GM21619 (cell line): ENCODE data around the gene WNT1.

Source experiments
- ATAC-seq: cut with Tn5 transposase; IDR thresholded peaks from one replicate; pipeline ENCODE4 v1.9.1; 2021; ENCODE audit not compliant: unreplicated experiment

Gene WNT1

DNA sequence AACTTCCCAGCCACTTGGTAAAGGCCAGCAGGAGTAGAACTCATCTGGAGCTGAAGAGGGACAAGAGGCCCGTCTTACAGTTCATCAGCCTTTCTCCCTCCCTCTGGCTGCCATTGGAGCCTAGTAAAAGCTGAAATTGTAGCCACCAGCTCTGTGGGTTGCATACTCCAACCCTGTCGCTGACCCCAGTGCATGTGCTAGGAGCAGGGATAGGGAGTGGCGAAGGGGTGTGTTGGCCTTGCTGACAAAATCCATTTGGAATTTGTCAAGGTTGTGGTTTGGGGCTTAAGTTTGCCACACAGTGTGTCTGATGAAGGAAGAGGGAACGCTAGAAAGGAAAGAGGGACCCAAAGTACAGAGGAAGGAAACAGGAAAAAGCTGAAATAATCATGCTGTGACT lies 16.8 kb upstream of the WNT1 start:
- ATAC-seq = no peak

DNA sequence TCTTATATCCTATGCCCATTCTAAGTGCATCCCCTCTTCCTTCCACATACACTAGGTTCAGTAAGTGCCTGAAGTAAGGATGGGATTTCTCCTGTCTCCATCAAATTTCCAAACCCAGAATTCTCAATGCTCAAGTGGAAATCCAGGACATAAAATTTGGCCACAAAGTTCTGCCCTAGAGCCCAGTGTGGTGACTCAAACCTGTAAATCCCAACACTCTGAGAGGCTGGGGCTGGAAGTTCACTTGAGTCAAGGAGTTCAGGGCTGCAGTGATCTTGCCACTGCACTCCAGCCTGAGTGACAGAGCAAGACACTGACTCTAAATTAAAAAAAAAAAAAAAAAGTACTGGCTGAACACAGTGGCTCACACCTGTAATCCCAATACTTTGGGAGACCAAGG lies 16.3 kb upstream of the WNT1 start:
- ATAC-seq = no peak

DNA sequence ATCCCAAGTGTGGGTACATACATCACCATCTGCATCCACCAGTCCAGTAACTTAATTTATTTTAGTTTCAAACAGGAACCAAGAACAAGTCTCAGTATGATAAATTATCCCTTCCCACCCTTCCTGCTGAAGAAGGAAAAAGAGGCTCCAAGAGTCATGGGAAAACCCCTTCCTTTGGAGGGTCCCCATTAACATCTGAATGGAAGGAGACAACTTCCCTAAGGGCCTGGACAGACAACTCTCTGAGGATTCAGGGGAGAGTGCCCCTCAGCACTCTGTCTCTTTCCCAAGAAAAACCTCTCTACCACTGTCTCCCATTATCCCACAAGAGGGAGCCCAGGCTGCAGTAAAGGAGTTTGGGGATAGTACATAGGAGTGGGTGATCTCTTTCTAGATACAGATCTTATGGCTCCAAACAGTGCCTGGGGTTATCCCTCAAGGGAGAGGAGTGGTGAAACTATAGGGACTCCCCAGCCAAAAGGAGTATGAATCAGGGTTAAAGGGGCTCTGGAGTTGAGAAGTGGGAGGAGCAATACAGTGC lies 12.8 kb upstream of the WNT1 start:
- ATAC-seq = no peak

DNA sequence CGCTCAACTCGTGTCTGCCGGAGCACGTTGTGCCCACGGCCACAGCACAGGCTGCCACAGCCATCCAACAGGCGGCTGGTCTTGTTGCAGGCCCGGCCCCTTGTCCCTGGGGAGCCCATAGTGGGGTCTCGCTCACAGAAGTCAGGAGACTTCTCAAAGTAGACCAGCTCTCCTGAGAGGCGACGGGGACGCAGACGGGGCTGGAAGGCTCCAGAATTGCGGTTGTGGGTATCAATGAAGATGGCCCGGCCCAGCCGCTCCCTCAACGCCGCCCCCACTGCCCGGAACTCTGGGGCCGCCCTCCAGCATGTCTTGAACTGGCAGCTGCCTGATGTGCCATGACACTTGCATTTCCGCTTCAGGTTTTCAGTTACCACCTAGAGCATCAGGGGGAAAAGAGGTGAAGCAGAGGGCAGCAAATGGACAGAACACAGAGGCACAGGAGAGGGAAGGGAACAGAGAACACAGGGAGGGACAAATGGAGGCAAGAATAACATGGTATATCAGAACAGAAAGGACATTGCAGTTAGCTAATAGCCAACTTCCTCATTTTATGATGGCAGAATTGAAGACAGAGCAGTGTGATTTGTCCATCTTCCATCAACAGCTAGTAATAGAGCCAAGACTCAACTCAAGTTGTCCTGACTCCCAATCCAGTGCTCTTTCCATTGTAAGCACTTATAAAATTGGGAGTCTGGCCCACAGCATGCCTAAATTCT lies 11.8 kb upstream of the WNT1 start:
- ATAC-seq = no peak

DNA sequence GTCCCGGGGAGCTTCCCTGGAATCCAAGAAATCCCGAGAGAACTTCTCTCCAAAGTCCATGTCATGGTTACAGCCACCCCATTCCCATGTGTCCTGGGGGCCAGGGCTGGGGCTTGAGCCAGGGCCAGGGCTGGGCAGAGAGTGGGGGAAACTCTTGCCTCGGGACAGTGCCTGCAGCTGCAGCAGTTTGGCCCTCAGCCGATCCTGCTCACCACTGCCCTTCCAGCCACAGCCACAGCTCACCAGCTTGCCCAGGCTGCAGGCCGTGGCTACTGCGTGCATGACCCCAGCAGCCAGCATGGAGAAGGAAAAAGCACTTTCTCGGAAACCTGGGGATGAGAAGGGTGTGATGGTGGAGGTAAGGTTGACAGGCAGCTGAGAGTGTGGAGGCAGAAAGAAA lies 10.1 kb upstream of the WNT1 start:
- ATAC-seq = no peak

DNA sequence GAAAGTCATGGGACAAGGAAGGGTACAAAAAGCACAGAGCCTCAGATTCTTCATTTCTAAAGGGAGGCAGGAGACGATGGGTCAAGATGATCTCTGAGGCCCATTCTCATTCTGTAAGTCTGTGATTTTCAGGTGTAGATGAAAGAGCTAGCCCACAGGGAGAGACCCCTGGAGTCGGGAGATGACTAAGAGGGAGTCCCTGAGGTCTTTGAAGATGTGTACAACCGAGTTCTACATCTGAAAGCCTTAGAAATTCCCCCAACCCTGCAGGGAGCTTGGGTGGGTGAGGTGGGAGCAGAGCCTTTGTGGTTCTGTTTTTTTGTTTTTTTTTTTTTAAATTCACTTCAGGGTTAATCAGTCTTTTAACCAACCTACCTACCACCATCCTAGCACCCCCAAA lies 9.7 kb upstream of the WNT1 start:
- ATAC-seq = no peak

DNA sequence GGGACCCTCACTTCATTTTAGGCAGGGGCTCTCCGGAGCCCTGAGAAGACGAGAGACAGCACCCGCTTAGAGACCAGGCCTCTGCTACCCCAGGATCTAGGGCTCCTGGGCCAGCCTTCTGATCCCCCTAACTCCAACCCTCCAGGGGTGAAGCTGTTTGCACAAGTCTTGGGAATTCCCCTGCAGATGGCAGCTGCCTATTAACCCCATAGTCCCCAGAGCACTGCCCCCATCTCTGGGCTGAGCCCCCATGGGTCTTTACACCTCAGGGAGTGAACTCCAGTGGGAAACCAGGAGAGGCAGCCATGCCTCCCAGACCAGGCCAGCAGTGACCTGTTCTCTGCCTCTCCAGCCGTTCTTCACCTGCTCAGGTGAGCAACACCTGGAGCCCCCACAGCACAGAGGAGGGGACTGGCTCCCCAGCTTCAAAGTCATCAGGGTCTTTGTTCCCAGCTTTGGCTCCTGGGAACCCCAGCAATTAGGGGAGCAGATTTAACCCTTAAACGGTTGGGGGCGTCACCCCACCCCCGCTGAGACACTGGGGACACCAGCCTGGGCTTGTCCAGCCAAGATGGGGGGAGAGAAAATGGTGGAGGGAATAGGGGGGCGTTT lies 8.9 kb upstream of the WNT1 start:
- ATAC-seq = no peak

DNA sequence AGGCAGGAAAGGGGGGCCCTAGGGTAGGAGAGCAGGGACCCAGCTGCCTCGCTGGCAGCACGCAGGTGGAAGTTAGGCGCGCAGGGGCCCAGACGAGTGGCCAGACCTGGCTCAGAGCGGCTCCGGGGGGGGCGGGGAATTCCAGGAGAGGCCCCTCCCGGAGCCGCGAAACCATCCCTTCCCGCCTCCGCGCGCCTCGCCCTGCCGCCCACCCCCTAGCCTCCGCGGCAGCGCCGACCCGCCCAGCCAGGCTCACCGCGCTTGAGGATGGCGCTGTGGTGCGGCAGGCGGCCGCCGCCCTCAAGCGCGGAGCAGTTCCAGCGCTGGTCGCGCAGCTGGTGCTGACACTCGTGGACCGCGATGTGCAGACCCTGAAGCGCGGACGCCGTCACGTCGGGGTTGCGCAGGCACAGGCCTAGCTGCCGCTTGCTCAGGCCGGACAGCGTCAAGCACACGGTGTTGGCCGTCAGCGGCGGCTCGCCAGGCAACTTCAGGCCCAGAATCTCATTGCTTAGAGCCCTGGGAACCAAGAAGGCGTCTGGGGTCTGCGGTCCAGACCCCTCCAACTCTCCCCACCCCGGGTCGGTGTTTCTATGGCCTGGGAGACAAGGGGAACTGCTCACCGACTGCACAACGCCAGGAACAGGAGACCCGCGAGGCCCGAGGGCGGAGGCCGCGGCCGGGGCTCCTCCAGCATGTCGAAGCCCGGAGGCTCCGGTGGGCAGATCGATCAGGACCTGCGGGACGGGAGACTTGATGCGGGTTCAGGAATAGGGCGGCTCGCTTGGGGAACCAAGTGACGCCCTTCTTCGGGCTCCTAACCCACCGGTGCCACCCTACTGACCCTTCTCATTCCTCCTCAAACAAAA lies 8.1 kb upstream of the WNT1 start:
- ATAC-seq = no peak

DNA sequence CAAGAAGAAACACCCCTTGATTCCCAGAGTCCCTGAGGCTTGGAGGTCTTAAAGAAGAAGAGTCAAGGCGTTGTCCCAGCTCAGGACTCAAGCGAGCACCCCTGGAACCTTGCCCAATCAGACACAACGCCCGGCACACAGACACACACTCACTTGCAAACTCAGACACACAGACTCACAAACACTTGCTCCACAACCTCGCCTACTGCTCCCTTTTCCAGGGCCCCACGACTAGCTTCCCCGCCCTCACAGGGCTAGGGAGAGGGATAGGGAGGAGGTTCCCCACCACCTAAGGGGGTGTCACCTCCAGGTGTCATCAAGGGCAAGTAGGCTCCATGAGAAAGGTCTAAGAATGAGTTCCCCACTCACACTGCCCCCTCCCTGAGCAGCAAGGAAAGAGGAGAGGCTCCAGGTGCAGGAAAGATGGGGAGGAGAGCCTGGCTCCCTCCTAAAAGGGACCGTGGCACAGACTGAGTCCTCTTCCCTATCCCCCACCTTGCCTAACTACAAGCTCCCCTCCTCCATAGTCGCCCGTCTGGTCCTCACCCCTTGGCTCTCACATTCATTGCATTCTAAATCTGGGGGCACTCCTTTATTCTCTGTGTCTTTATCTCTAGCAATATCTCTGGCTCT lies 7.3 kb upstream of the WNT1 start:
- no peak for ATAC-seq

DNA sequence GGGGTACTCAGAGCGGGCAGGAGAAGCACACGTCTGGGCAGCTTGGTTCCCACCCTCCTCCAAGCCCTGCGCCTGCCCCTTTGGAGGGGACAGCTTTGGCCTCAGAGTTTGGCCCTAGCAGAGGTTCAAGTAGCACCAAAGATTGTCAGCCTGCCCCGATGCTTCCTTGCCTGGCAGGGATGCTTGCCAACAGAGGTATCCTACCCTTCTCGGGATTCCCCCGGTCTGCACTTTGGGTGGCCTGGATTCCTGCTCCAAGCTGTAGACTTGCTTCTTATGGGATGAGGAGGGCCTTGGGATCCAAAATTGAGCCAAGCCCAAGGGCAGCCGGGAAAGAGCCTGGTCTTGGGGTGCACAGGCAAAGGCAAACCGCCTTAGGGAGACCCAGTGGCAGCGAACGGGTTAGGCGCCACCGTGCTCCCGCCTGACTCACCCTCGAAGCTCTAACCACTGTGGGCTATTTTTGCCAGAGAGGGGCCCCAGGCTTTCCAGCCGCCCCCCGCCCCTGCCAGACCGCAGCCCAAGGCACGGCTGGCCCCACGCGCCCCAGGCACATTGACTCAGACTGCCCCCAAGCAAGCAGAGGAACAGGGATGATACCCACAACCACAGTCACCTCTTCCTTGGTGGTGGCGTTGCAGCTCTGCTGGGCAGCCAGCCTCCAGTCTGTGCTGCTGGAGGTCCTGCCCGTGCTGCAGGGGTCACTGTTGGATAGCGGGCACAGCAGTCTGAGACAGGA lies 5.7 kb upstream of the WNT1 start:
- no peak for ATAC-seq

DNA sequence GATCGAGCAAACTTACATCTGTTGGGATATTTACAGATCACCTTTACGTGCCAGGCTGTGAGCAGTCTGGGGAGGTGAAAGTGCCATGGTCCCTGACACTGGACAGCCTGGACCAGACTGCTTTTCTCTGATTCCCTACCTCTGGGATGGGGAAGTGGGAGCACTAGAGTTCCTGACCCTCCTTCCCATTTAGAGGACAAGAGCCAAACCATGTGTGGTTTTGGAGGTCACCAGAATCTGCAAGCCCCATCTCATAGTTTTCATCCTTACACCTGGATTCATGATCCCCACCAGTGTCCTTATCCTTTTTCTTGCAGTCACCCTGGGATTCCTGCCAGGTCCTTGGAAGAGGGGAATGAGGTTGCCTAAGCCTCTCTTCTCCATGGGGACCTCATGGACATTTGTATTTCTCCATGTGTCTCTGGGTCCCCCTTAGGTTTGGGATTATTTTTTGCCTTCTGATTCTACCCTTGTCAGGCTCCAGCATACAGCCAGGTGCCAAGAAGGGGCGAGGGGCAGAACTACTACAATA lies 5.1 kb upstream of the WNT1 start:
- no peak for ATAC-seq

DNA sequence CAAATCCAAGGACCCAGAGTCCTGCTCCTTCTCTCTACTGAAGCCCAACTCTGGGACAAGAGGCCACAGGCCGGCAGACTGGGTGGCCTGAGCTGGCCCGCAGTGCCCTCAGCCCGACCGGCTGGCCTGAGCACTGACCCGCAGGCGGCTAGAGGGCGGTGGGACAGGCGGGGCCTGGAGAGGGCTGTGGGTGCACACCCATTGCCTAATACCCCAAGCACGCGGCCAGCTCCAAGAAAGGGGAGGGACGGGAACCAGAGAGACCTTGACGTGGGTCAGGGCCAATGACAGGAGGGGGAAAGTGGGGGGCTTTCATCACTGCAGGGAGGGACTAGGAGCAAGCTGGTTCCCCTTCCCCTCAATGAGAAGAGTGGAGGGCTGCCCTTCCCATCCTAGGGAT lies 4.6 kb upstream of the WNT1 start:
- no peak for ATAC-seq

DNA sequence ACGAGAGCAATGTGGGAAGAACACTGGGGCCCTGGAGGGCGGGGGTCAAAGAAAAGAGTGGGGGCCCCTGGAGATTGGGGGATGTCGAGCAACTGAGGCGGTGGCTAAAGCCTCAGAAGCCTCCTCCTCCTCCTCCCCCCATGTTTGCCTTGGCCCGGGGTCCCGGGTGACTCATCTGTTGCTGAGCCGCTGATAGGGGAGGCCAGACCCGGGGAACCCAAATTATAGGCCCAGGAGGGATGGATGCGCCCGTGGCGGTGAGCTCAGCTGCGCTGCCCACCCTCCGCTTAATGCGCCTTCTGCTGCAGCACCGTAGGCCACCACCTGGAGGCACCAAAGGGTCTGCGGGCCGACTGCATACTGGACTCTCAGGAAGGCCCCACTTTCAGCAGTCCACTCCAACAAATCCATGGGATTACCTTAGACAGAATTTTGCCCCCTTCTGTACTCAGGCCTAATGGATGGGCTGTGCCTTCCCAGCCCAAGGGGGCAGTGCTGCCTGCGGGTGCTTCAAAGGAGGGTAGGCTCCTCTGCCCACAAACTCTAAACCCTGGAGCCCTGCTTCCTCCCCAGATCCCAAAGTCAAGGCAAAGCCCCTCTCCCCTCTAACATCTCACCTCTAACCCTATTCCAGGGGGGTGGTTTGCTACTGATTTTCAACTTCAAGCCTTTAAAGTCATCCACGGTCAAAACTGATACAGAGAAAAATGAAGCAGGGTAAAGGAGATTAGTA lies 4.0 kb upstream of the WNT1 start:
- no peak for ATAC-seq

DNA sequence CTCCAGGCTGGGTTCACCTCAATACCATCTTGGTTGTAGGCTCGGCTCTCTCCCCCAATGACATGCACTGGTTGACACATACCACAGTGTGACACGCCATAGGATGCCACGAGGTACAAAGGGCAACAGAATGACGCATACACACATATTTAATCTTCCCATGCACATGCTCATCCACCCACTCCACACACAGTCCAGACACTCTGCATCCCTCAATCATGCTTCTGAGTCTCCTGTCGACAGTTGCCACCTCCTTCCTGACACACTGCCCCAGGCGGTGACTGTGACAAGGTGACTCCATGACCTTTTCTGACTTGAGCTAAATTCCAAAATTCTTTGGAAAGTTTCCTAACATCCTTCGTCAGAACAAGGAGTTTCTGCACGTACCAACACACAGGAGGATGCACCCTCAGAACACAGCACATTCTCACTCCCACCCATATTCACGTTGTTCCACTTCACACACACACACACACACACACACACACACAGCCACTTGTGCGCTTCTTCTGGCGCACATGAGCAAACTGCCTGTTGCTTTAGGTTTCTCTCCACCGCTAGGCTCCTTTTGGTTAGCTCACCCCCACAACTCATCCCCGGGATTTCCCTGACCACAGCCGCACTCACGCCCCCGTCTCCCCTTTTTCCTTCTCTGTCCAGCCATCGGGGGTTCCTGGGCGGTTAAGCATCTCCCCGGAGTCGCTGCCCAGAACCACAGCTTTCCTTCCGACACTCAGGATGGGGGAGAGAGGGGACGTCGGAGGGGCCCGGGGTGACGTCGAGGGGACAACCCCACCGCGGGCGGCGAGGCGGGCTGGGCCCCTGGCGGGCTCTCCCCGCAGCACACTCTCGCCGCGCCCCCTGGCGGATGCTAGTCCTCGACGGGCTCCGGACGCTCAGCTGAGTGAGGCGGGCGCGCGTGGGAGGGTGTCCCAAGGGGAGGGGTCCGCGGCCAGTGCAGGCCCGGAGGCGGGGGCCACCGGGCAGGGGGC lies 536 bp upstream of the WNT1 start:
- peak; percentile 44 for ATAC-seq

DNA sequence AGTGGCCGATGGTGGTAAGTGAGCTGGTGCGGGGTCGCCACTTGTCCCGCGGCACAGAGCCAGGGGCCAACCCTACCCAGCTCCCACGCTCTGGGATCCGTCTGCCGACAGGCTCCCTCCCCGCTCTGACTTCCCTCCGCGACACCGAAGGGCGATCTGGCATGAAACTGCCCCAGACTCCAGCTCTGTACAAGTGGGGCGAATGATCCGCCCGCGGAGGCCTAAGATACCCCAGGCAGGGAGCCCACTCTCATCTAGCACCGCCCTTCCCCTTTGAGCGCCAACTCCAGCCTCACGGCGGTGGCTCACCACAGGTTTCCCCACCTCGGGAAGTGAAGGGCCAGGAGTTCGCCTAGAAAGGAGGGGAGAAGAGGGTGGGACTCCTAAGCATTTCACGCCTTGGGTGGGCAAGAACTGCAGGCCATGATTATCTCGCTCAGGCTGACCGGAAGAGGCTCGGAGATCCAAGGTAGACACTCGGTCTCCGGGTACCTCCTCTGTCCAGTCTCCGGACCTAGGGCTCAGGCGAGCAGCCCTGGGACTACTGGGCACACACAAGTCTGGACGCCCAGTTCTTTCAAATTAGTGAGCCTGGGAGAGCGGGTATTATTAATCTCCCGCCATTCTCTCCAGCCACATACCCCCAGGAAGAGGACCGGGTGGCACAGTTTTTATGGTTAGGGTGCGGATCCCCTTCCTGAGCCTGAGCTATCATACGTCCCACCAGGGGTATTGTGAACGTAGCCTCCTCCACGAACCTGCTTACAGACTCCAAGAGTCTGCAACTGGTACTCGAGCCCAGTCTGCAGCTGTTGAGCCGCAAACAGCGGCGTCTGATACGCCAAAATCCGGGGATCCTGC lies 849 bp downstream of the WNT1 start:
- no peak for ATAC-seq

DNA sequence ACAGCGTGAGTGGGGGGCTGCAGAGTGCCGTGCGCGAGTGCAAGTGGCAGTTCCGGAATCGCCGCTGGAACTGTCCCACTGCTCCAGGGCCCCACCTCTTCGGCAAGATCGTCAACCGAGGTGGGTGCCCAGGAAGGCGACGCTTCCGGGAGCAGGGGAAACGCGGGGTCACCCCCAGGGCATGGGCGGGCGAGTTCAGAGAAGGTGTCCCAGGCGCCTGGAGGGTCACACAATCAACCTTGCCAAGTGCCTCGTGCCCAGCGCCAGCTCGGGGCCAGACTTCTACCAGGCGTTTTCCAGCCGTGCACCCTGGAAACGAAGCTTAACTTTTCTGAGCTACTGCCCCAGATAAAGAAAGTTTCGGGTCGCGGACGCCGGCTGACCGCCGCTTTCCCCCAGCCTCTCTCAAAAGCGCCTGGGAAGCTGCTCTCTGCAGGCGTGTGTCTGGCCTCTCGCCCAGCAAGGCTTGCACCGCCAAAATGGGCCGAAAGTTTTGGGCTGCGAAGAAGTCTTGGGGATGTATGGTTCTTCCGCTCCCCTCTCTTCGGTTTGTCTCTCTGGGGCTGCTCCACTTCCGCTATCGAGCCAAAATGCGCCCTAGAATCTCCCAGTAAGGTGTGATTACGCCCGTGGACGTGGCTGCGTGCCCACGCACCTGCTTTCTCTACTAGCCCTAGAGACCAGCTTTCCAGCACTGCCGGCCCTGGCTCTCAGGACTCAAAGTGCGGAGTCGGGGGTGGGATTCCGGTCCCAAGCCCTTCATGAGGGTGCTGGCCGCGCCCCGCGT lies 1.7 kb downstream of the WNT1 start:
- no peak for ATAC-seq
